ACC112 (cell line): ENCODE data around the gene PEAK1.
A peak's percentile ranks its signal among the peaks of the same experiment; 100 is the strongest.
"Not testable (repeated sequence)": the region's sequence is repeated elsewhere in the genome, so short reads cannot be mapped to it uniquely, and the experiment has no call there.

ENCODE experiments used
- H2AFZ ChIP-seq: fragments of 200-600 bp; sonication (generic); one replicate; pipeline ENCODE4 v1.6.0; 2017; ENCODE audit warnings: antibody characterized with exemption, low read length; ENCODE audit not compliant: unreplicated experiment
- H3K27ac ChIP-seq: fragments of 200-600 bp; sonication (generic); 2 replicates; pipeline ENCODE4 v1.5.1; 2014; ENCODE audit warnings: low read depth, mild to moderate bottlenecking, antibody characterized with exemption, low read length, moderate library complexity
- H3K27me3 ChIP-seq: fragments of 200-600 bp; sonication (generic); 2 replicates; pipeline ENCODE4 v1.6.1; 2014; ENCODE audit warnings: mild to moderate bottlenecking, antibody characterized with exemption, low read length, moderate library complexity, mixed read lengths; ENCODE audit not compliant: insufficient read depth
- H3K36me3 ChIP-seq: fragments of 200-600 bp; sonication (generic); 2 replicates; pipeline ENCODE4 v1.6.1; 2016; ENCODE audit warnings: mild to moderate bottlenecking, antibody characterized with exemption, low read length, moderate library complexity, mixed read lengths; ENCODE audit not compliant: insufficient read depth
- H3K4me1 ChIP-seq: fragments of 200-600 bp; sonication (generic); one replicate; pipeline ENCODE4 v1.6.1; 2016; ENCODE audit warnings: low read length, mixed read lengths; ENCODE audit not compliant: insufficient read depth, unreplicated experiment, control insufficient read depth
- H3K4me3 ChIP-seq: fragments of 200-600 bp; sonication (generic); 2 replicates; pipeline ENCODE4 v1.5.1; 2014; ENCODE audit warnings: mild to moderate bottlenecking, low read depth, low read length
- H3K79me2 ChIP-seq: fragments of 200-600 bp; sonication (generic); one replicate; pipeline ENCODE4 v1.6.0; 2016; ENCODE audit warnings: low read length; ENCODE audit not compliant: control insufficient read depth, unreplicated experiment, insufficient read depth

Gene PEAK1

GRCh38 chr15:77162872-77163633, 256.9 kb downstream of the PEAK1 start:
- Histone ChIP-seq H3K4me3 (no peak overlapping the region), H3K4me1 (no peaks in the 10 kb centered on the region), H3K27me3 (no peaks in the 10 kb centered on the region), H3K36me3 (peaks cover 7% of the 10 kb centered on the region), H2AFZ (no peak overlapping the region), H3K79me2 (peaks cover 5% of the 10 kb centered on the region), H3K27ac (no peak overlapping the region)

- Histone ChIP-seq H3K27ac (no peak overlapping the region), H3K27me3 (no peaks in the 10 kb centered on the region), H2AFZ (no peak overlapping the region), H3K4me1 (no peaks in the 10 kb centered on the region), H3K79me2 (peaks cover 5% of the 10 kb centered on the region), H3K4me3 (no peak overlapping the region), H3K36me3 (peaks cover 20% of the 10 kb centered on the region)
Observed at GRCh38 chr15:77160562-77161478, 259.1 kb downstream of the PEAK1 start.

GRCh38 chr15:77156000-77156399, 263.9 kb downstream of the PEAK1 start:
- H3K27ac ChIP-seq, H2AFZ ChIP-seq, H3K79me2 ChIP-seq, H3K4me1 ChIP-seq, H3K27me3 ChIP-seq, H3K4me3 ChIP-seq: not testable (repeated sequence)
- peaks cover 20% of the 10 kb centered on the region for H3K36me3 ChIP-seq

GRCh38 chr15:77148191-77148590, 271.7 kb downstream of the PEAK1 start:
- Histone ChIP-seq H3K36me3 (0 out of 2 replicates have a peak, but pooled peaks cover 1% of the 10 kb centered on the region), H3K79me2 (no peaks in the 10 kb centered on the region), H3K27me3 (no peaks in the 10 kb centered on the region), H3K4me3 (no peak overlapping the region), H3K4me1 (peaks cover 45% of the 10 kb centered on the region), H2AFZ (no peak overlapping the region), H3K27ac (no peak overlapping the region)

GRCh38 chr15:77145370-77145769, 274.5 kb downstream of the PEAK1 start:
- Histone ChIP-seq H3K36me3 (peaks cover 29% of the 10 kb centered on the region), H3K4me1 (peaks cover 54% of the 10 kb centered on the region), H3K4me3 (no peak overlapping the region), H3K27ac (peak overlapping the region; percentile 99), H2AFZ (no peak overlapping the region), H3K27me3 (no peaks in the 10 kb centered on the region), H3K79me2 (peaks cover 4% of the 10 kb centered on the region)

- H3K4me1 ChIP-seq, result peaks cover 54% of the 10 kb centered on the region
- peaks cover 4% of the 10 kb centered on the region for H3K79me2 ChIP-seq
- H2AFZ ChIP-seq, result no peak overlapping the region
- H3K27me3 ChIP-seq, result no peaks in the 10 kb centered on the region
- peaks cover 34% of the 10 kb centered on the region for H3K36me3 ChIP-seq
- peak overlapping the region; percentile 99 for H3K27ac ChIP-seq
- H3K4me3 ChIP-seq, result peak overlapping the region; percentile 61
Observed at GRCh38 chr15:77144492-77145070, 275.3 kb downstream of the PEAK1 start.

- Histone ChIP-seq H3K27ac (peak overlapping the region; percentile 99), H2AFZ (no peak overlapping the region), H3K4me1 (peaks cover 54% of the 10 kb centered on the region), H3K4me3 (peak overlapping the region; percentile 61), H3K27me3 (no peaks in the 10 kb centered on the region), H3K79me2 (peaks cover 4% of the 10 kb centered on the region), H3K36me3 (peaks cover 38% of the 10 kb centered on the region)
Observed at GRCh38 chr15:77144026-77144425, 275.9 kb downstream of the PEAK1 start.

- Histone ChIP-seq H3K27ac (peak overlapping the region; percentile 99), H3K4me1 (peaks cover 54% of the 10 kb centered on the region), H3K4me3 (peak overlapping the region; percentile 61; the same call in 1 of the 2 replicates)
Observed at GRCh38 chr15:77143616-77144015, 276.3 kb downstream of the PEAK1 start.

GRCh38 chr15:77143191-77143590, 276.7 kb downstream of the PEAK1 start:
- no peak overlapping the region; the same call in 1 of the 2 replicates for H3K4me3 ChIP-seq

More at GRCh38 chr15:77143616-77144015, 276.3 kb downstream of the PEAK1 start:
- Histone ChIP-seq H2AFZ (no peak overlapping the region), H3K36me3 (peaks cover 39% of the 10 kb centered on the region), H3K27me3 (no peaks in the 10 kb centered on the region), H3K79me2 (peaks cover 4% of the 10 kb centered on the region)

GRCh38 chr15:77140220-77140619, 279.7 kb downstream of the PEAK1 start:
- Histone ChIP-seq H3K27ac (no peak overlapping the region), H3K4me1 (peaks cover 28% of the 10 kb centered on the region), H3K27me3 (no peaks in the 10 kb centered on the region), H2AFZ (no peak overlapping the region), H3K36me3 (peaks cover 40% of the 10 kb centered on the region), H3K79me2 (peaks cover 4% of the 10 kb centered on the region), H3K4me3 (no peak overlapping the region)

More at GRCh38 chr15:77143191-77143590, 276.7 kb downstream of the PEAK1 start:
- Histone ChIP-seq H3K36me3 (peaks cover 39% of the 10 kb centered on the region), H3K27me3 (no peaks in the 10 kb centered on the region), H2AFZ (no peak overlapping the region), H3K4me1 (peaks cover 54% of the 10 kb centered on the region), H3K79me2 (peaks cover 4% of the 10 kb centered on the region), H3K27ac (peak overlapping the region; percentile 99)
